ENCODE results near the gene SLCO3A1.

DNA sequence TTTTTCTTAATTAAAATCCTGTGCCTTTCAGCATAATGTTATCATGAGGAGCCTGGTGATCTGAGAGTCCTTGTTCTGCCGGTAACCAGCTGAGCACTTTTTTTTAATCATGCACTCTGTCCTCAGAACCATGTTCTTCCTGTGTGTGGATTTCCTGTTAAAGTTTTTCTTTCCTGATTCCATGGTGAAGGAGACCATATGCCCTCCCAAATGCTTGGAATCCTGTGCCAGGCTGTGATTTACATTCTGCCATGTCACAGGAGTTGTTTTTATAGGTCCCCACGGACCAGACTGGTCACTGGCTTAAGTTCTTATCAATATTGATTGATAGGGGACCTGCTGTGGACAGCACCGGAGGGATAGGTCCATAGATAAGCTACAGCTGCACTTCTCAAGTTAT lies 257.8 kb downstream of the SLCO3A1 start:
- TF ChIP-seq, protein P1, sequence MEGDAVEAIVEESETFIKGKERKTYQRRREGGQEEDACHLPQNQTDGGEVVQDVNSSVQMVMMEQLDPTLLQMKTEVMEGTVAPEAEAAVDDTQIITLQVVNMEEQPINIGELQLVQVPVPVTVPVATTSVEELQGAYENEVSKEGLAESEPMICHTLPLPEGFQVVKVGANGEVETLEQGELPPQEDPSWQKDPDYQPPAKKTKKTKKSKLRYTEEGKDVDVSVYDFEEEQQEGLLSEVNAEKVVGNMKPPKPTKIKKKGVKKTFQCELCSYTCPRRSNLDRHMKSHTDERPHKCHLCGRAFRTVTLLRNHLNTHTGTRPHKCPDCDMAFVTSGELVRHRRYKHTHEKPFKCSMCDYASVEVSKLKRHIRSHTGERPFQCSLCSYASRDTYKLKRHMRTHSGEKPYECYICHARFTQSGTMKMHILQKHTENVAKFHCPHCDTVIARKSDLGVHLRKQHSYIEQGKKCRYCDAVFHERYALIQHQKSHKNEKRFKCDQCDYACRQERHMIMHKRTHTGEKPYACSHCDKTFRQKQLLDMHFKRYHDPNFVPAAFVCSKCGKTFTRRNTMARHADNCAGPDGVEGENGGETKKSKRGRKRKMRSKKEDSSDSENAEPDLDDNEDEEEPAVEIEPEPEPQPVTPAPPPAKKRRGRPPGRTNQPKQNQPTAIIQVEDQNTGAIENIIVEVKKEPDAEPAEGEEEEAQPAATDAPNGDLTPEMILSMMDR (IDR thresholded peaks at IDR 0.05 in 8 of 11, conservative IDR thresholded peaks at IDR 0.05 in 3 of 11) = no peak
- TF ChIP-seq POLR2AphosphoS5 (IDR thresholded peaks at IDR 0.05) (no peak), POLR2A (IDR thresholded peaks at IDR 0.05) (no peak)
